ENCODE data around the gene TRMT1L. TPM values are rescaled to one million over a fixed set of nuclear protein-coding genes. Genes with fewer than 3 reads are reported as not detected.

The TRMT1L gene
- total and polyA plus RNA-seq, 2 of the 8 experiments (the other 6 are each of a cell fraction or from before 2014, with no cell fraction given): 13.8 to 22.3 TPM

DNA sequence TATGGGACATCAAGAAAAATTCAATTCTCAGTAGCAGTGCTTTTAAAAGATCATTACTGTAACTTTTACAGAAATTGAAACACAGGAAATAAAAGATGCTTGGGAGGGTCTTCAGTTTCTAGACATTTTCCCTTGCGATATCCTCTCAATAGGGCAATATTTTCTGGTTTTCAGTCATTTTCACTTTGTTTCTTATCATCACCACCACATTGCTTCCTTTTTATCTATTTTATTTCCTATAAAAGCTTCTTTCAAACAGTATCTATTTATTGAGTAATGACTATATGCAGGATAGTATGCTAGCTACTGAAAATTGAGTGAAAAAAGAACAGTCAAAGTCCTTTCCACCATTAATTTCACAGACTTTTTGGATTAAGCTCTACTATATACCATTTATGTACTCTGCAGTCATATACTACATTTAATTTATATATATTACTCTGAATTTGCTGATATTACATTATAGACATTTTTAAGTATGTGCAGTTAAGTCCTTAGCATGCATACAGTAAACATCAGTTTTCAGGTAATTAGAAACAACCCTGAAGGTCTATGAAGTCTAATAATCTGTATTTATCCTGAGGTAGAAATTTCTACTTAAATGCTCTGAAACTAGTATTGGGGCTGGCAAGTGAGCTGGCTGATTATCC lies 18.7 kb downstream of the TRMT1L start (continued):
- no peak for TF ChIP-seq KDM1A (IDR thresholded peaks at IDR 0.05; ENCODE audit: borderline replicate concordance, low read length)
- TF ChIP-seq SAP30 (IDR thresholded peaks at IDR 0.05; ENCODE audit: insufficient read depth, insufficient replicate concordance, low read length): no peak
- TF ChIP-seq POU5F1 (IDR thresholded peaks at IDR 0.05; ENCODE audit: low read depth, low read length): no peak
- TF ChIP-seq SP2 (IDR thresholded peaks at IDR 0.05; ENCODE audit: low read length): no peak

All from H1 (cell line).